T follicular helper cell (primary cell): Measurements from ENCODE around the gene TANC2.
"Not testable (repeated sequence)": the region's sequence is repeated elsewhere in the genome, so short reads cannot be mapped to it uniquely, and the experiment has no call there.

Experiments used
- DNase-seq: peaks from one replicate; pipeline ENCODE4 v3.0.0-alpha.2; 2020; ENCODE audit warnings: low read depth

Gene TANC2

DNA sequence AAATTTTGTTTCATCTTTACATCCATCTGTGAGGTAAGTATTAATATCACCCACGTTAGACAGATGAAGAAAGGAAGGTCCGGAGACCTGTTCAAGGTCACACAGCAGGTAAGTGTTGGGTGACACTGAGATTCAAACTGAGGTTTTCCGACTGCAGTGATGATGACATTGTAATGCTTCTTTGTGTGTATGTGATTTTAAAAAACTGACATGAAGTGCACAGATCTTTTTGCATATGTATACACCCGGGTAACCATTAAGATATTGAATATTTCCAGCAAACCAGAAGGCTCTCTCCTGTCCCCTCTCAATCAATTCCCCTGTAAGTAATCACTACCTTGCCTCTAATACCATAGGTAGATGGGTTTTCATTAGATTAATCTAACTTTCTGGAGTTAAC is 1.5 kb upstream of the TANC2 start:
- no peak for DNase-seq

DNA sequence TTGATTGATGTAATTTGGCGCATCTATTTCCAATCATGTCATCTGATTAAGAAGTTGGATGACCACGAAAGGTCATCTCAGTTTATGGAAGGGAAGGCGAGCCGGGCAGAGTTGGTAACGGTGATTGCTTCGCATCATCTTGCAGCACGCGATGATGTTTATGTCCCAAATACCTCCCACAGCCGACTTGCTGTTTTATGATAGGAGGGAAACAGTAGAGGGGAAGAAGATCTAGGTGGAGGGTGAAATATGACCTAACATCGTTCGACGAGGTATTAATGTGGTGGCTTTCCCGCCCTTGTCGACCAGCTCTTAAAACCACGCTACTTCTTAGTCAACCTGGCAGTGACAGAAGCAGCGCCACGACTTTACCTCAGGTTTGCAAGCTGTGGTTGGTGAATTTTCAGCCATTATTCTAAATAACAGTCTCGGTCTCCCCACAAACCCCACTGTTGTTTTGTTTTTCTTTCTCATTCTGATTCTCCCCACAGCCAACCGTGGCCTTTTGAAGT is 805 bp upstream of the TANC2 start:
- DNase-seq, result peak; percentile 3

DNA sequence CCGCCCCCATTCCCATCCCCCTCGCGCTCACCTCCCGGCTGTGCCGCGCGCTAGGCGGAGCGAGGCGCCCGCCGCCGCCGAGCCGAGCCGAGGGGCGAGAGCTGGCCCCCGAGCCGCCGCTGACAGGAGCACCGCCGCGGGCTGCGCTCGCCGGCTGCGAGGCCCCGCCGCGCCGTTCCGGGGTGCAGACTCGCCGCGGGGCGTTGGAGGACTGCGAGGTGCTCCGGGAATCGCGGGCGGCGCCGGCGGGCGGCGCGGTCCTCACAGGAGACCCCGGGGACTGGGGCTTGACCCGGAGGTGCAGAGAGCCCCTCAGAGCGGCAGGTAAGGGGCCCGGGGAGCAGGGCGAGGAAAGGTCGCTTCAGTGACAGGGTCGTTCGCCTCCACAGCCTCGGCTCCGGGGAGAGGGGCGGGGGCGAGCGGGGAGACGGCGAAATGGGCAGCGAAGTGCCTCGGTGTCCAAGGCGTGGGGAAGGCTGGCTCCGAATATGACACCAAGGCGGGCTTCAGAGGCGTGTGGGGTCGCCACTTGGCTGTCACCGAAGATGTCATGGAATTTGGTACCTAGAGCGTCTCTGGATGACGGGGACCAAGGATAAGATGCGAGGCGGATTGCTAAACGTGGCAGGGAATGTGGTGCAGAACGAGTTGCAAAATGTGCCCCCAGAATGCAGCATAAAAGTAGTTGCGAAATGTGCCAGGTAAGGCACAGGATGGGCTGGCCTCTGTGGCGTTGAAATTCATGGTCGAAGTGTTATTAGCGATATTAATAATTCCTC is 580 bp downstream of the TANC2 start:
- DNase-seq, result peak; percentile 54

DNA sequence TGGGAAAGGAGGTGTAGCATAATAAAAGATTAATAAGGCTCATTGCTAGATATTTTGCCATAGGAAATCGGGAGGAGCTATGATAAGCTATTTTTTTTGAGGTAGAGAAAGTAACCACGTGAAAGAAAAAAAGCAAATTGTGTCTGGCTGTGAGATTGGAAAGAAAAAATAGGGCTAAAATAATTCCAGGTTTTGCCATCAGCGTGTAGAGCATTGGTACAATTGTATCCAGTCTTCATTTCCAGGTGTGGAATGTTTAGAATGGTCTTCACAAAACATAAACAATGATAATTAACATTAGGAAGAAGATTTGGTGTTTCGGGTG is 1.1 kb downstream of the TANC2 start:
- DNase-seq, result no peak

DNA sequence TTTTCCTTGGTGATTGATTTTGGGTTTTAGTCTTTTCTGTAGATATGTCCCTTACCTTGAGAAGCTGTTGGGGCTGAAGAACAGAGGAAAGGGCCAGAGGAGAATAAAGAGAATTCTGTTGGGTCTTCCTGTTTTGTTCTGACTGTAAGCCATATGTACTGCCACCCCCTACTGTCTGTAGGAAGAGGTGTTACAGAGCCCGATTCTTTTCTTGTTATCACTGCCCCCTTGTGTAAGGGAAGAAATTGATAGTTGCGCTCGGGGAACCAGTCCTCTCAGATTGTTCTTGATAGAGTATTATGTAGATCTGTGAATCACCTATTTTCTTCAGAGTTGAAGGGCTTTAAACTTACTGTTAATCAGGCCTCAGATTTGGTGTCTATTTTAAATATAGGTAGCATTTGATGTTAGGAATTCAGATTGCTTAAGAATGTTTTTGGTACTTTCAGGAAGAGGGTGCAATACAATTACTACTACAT is 2.4 kb downstream of the TANC2 start:
- peak; percentile 33 for DNase-seq

DNA sequence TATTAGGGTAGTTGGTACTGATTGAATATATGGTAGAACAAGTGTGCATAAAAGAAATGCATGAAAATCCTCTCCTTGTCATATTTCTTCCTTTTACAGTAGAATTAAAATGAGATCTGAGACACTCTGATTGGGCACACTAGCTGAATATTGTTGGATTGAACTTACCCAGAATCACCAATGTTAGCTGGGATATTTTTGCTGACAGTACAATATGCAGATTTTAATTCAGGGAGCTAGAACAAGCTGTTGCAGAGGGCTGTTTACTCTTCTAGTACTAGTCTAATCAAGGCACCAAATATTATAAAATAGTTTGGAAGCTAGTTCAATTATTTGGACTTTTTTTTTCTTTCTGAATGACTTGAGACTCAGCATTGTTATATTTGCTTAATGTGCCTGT is 4.6 kb downstream of the TANC2 start:
- DNase-seq, result no peak

DNA sequence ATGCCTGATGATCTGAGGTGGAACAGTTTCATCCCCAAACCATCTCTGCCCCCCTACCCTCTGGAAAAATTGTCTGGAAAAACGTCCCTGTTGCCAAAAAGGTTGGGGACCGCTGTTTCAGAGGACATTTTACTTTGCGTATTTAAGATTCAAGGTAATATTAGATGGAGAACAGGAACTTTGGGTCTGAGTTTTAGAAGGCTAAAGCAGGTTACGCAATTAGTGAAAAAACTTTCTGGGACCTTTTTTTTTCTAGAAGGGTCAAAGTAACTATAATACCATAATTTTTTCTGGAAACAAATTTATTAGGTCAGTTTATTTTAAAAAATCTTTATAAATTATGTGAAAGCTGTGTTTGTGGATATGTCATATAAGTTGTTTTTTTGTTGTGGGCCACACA is 5.8 kb downstream of the TANC2 start:
- no peak for DNase-seq

DNA sequence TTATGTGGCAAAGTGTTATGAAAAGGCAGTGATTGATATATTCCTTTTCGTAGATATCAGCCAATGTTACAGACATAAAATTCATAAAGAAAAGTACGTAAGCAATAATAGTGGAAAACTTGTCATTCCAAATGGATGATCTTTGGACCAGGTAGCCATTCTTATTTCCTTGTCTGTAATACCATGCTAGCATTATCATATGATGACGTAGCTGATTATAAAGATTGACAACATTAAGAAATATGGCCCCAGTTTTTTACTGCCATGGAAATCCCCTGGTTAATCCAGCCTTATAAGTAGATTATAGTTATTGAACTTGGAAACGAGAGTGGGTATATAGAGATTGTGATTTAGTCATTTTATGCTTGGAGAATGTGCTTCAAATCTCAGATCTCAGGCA is 8.8 kb downstream of the TANC2 start:
- DNase-seq, result no peak

DNA sequence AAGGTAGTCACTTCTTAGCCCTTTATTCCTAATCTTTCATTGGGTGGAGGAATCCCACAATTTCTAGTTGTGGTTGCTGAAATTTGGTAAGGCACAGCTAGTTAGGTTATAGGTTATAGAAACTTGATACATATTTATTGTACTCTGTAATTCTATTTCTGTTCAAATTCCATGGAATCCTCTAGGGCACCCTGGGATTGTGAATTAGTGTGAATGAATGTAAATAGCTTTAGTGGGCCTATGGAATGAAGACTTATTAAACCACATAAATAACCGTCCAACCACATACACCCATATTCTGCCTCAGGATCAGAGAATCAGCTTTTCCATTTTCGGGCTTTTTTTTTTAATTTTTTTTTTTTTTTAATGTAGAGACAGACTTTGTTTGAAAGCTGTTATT is 9.2 kb downstream of the TANC2 start:
- DNase-seq, result no peak

DNA sequence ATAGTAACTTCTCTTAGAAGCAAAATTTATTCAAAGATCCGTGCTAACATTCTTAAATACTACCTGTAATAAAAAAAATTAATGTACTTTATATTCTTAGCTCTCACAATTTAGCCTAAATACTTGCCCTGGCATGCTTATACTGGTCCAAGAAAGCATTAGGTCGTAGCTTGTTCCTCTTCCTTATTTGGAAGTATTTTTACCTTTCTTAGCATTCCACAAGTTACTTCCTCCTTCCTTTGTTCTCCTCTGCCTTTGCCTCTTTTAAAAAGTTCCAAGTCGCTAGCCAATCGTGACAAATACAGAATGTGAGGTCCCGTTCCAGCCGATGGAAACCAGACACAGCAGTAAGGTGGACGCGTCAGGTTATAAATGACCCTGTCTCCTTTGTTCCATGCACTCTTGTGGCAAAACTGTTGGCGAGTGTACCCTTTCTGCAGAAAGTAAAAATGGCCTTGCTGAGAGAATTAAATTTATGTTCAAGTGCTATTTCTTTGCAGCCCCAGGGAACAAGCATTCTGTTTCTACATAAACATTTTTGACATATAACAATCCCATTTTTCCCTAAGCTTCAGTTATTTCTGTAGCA is 10.7 kb downstream of the TANC2 start:
- DNase-seq, result not testable (repeated sequence)

DNA sequence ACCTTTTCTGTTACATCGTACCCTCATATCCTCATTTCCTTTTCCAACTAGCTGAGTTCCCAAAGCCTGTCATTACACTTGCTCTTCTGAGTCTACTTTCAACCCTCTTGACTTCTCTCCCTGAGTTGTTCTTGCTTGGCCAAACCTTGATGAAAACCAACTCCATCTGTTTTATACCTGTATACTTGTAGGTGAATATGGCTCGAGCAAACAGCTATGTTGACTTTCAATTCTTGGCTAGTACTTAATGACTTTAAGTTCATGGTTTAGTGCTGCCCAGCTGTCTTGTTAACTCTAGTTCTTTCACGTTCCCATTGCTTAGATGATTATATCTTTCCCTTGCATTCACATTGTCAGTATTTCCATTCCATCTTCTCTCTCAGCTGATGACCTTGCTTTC is 14.8 kb downstream of the TANC2 start:
- no peak for DNase-seq

DNA sequence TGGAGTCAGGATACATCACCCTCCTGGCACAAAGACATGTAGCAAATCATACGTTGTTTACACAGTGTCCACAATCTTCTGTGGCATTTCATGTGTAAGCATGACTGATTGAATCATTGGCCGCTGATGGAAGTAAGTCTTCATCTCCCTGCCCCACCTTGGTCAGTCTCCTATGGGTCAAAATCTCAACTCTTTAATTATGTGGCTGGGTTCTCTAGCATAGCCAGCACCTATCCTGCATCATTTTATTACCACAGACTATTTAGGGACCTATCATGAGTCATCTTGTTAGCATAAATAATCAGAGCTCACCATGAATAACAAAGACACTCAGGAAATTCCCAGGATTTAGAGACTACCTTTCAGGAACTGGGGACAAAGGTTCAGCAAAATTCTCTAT is 15.9 kb downstream of the TANC2 start:
- DNase-seq, result no peak

DNA sequence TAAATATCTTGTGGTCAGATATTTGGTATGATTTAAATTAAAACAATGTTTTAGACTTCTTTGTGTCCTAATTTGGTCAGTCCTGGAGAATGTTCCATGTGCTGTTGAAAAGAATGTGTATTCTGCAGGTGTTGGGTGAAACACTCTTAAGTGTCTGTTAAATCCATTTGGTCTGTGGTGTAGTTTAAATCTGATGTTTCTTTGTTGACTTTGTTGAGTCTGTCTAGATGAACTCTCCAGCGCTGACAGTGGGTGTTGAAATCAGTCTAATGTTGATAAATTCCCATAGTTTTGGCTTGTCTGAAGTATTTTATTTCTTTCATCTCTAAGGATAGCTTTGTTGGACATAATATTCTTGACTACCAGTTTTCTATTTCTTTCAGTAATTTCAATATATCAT is 18.8 kb downstream of the TANC2 start:
- DNase-seq, result no peak

DNA sequence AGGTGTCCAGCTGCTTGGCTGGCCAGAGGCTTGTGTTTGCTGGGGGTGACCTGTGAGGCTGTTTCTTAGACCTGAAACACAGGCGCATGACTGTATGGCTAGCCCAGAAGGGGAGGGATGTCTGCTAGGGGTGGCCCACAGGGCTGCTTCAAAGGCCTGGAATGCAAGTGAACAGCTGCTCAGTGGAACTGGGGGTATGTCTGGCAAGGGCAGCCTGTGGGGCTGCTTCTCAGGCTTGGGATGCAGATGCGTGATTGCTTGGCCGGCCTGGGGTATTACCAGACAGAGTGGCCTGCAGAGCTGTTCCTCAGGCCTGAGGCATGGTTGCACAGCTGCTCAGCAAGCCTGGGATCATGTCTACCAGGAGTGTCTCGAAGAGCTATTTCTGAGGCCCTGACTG is 20.5 kb downstream of the TANC2 start:
- DNase-seq, result no peak

DNA sequence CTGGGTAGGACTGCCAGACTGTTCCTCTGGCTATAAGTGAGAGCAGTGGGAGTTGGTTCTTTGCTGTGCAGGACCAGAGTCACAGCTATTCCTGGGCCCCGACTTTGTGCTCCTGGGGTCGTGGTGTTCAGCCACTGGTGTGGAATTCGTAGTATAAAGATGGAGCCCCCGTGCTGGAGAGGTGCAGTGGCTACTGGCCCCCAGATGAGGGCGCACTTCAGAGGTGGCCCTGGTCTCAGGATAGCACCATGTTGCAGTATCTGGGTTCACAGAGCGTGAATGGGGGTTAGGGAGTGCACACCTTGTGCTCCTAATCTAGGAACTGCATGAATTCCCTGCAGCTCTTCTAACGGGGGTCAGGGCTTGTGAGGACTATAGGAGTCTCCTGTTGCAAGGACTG is 21.1 kb downstream of the TANC2 start:
- DNase-seq, result no peak

DNA sequence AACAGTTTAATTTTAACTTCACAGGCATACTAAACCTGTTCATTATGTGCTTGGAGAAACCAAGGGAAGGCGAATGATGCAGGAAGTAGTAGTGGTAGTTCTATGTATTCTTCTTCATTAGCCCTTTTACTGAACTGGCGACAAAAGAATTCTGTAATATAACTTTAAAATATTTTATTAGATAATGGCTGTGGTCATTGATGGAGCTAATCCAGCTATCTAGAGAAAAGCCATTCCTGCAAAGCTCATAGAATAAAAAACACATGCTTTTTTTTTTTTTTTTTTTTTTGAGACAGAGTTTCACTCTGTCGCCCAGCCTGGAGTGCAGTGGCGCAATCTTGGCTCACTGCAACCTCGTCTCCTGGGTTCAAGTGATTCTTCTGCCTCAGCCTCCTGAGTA is 23.5 kb downstream of the TANC2 start:
- DNase-seq, result no peak

DNA sequence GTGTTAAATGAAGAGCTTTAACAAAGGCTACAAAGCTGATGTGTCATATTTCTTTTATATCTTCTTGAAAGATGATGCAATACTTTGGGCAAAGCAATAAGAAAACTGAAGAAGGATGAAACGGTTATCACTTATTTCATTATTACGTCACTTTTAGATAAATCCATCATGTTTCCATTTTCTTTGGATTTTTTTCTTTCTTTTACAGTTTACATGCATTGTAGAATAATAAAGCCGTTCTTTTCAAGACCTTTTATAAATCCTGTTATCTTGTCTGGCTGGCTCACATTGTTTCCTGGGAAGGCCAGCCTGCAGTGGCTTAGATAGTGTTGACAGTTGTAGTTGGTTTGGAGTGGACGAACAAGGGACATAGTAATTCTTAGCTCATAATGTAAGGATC is 28.9 kb downstream of the TANC2 start:
- no peak for DNase-seq

DNA sequence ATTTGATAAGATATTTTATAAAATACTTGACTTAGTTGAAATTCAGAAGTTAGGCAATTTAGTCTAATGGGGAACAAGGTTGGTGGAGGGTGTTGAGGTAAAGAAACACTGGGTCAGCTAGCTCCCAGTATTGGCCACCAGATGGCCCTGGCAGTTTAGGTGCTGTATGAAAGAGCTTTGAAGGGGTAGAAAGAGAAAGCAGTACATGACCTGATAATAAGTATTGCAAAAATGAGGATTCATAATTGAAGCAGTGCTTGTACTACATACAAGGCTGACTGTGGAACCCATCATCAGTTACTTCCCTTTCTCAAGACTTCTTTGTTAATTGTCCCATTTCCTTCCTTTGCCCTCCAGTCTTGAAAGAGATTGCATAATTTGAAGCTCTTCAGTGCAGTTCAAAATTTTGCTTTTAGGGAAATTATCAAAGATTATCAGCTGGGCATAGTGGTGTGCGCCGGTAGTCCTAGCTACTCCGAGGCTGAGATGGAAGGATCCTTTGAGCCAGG is 29.4 kb downstream of the TANC2 start:
- DNase-seq, result no peak

DNA sequence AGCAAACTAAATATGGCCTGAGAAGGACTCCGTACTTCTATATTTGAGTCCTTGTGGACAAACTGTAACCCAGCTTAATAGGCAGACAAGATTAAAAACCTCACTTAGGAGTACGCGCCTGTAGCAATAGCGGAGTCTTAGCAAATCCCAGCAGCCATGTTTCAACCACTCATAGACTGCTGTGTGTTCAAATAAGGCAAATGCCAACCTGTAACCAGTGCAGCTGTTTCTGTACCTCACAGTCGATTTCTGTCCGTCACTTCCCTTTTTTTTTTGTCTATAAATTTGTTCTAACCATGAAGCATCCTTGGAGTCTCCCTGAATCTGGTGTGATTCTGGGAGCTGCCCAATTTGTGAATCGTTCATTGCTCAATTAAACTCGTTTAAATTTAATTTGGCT is 30.2 kb downstream of the TANC2 start:
- DNase-seq, result no peak

DNA sequence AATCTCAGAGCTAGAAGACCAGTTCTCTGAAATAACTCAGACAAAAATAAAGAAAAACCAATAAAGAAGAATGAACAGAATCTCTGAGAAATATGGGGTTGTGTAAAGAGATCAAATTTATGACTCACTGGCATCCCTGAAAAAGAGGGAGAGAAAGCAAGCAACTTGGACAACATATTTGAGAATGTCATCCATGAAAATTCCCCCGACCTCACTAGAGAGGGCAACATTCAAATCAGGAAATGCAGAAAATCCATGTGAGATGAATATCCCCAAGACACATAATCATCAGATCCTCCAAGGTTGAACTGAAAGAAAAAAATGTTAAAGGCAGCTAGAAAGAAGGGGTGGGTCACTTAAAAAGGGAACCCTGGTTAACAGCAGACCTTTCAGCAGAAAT is 32.1 kb downstream of the TANC2 start:
- no peak for DNase-seq

DNA sequence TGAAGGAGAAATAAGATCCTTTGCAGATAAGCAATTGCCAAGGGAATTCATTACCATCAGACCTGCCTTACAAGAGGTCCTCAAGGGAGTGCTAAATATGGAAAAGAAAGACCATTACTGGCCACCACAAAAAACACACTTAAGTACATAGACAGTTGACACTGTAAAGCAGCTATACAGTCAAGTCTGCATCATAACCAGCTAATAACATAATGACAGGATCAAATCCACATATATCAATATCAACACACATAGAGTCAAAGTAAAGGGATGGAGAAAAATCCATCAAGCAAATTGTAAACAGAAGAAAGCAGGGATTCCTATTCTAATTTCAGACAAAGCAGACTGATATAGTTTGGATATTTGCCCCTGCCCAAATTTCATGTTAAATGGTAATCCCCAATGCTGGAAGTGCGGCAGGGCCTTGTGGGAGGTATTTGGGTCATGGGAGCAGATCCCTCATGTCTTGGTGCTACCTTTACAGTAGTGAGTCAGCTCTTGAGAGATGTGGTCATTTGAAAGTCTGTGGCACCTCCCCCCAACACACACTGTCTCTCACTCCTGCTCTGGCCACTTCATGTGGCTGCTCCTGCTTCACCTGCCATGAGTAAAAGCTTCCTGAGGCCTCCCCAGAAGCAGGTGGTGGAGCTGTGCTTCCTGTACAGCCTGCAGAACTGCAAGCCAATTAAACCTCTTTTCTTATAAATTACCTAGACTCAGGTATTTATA is 32.8 kb downstream of the TANC2 start:
- DNase-seq, result no peak

DNA sequence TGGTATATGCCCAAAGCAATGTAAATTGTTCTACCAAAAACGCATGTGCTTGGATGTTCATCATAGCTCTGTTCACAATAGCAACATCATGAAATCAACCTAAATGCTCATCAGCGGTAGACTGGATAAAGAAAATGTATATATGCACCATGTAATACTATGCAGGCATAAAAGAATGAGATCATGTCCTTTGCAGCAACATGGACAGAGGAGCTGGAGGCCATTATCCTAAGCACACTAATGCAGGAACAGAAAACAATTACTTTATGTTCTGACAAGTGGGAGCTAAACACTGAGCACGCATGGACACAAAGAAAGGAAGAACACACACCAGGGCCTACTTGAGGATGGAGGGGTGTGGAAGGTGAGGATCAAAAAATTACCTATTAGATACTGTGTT is 33.7 kb downstream of the TANC2 start:
- no peak for DNase-seq
